Hindlimb muscle (tissue), 1 donor: ENCODE data around the gene PTPN12. TPM values are rescaled to one million over a fixed set of nuclear protein-coding genes. Genes with fewer than 3 reads are reported as not detected.
A peak's percentile ranks its signal among the peaks of the same experiment; 100 is the strongest.
"Not testable (repeated sequence)": the region's sequence is repeated elsewhere in the genome, so short reads cannot be mapped to it uniquely, and the experiment has no call there.

Experiments
- DNase-seq: peaks from one replicate; pipeline ENCODE4 v3.0.0-alpha.2; 2013
- polyA plus RNA-seq: library from polyadenylated mRNA; unstranded; fragments of 120-200 nt; gene quantifications from one replicate; pipeline ENCODE4 v1.2.1, GENCODE V29; 2013; ENCODE audit not compliant: insufficient read length

Gene PTPN12
- 56.4 TPM for polyA plus RNA-seq

DNA sequence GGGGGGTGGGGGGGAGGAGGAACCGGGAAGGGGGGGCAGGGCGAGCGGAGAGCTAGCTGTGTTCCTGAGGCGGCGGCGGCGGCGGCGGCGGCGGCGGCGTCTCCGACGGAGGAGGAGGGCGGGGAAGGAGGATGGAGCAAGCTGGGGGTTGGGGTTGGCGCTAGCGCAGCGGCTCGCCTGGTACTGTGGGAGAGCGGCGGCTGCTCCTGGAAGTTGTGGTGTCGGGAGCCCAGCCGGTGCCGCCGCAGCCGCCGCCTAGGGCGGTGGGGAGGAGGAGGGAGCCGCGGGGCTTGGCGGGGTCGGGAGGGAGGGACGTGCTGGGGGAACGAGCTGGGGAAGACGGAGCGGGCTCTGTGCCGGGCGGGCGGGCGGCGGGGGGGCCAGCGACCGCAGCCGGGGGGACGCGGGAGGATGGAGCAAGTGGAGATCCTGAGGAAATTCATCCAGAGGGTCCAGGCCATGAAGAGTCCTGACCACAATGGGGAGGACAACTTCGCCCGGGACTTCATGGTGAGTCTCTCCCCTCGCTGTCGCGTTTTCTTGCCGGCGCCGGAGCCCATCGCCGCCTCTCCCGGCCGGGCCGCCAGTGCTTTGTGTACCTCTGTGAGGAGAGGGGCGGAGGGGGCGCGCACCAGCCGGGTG, at the start of gene PTPN12:
TSS of gene PTPN12 (plus strand) at position 160 of the 642 bp plus-strand sequence. CDS start at position 412, 252 bp downstream.
- peak; percentile 71 for DNase-seq

DNA sequence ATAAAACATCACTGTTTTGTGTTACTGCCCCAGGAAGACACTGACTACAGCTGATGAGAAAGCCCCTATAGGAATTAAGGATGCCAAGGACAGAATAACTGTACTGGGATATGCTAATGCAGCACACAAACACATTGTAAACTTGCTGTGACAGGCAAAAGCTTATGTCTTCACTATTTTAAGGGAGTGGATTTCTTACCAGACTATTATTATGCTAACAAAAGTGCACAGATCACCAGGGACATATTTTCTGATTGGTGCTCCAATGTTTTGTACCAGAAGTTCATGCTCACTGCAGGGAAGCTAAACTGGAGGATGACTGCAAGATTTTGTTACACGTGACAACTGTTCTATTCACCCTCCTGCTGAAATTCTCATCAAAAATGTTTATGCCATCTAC, 48.1 kb upstream of the PTPN12 start:
- DNase-seq, result no peak

DNA sequence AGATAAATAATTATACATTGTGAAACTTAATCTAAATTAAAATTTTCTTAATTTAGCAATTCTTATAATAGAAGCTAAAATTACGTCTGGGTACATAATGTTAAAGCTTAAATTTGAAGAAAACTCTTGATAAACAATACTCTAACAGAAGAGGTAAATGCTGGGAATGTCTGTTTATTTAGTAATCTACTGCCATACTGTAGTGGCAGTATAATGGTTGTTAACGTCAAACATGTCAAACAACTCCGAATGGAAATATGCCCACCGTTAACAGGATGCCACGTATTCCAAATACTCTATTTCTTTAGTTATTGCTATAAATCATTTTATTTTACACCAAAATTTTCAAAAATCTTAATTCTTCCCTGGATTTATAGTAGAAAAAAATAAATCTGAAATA, 40.0 kb upstream of the PTPN12 start:
- DNase-seq, result no peak

DNA sequence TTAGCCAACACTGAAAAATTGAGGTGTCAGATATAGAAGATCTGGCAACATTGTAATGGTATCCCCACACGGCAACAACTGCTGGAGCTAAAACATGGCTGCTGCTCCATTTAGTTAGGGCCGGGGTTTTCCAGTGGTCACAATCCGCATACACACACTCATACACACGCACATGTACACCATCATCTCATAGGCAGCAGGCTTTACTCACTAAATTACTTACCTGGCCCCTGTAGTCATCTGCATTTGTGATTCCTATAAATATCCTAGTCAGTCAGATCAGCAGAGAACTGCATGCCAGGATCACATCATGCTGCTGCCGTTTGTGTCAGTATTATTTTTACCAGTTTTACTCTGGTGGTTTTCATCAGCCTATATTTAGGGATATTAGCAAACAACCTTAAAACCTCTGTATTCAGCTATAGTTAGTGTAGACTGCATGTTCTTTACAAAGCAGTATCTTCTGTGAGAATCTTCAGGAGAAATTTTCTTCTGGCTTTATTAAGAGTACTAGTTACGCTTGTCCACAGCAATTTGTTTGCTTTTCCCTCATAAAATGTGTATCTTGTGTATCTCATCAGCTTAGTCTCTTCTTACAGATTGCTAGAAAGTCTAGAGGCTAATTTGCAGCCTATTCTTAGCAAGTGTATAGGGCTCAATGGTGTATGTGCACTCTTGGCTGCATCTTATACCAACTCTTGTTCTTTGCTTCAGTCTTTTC, 38.3 kb upstream of the PTPN12 start:
- no peak for DNase-seq

DNA sequence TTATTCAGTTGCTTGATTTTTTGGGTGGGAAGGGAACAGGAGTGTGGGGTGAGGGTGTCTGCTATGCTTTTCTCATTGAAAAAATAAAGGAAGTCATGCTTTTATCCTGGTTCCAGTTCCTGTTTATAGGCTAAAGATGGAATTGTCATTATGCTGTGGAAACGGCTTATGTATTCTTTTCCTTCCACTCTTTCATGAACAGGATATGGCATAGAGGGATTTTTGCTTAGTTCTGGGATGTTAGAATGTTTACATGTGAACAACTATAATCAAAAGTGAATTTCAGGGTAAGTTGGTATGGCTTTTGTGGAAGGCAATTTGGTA, 35.9 kb upstream of the PTPN12 start:
- DNase-seq, result no peak

DNA sequence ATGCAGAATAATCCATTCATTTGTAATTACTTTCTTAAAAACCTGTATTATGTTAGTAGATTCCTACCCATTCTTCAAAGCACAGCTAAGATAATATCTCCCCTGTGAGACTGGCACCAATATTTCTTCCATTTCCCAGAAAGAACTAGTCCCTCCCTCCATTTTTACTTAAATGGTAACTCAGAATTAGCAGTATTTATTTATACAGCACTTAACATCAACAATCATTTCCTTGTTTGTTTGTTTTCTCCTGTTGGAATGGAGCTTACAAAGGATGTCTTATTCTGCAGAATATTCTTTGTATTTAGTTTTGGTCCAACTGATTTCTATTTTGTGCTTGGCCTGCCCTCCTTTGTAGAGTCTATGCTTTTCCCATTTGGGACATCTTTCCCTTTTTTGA, 32.1 kb upstream of the PTPN12 start:
- DNase-seq, result no peak

DNA sequence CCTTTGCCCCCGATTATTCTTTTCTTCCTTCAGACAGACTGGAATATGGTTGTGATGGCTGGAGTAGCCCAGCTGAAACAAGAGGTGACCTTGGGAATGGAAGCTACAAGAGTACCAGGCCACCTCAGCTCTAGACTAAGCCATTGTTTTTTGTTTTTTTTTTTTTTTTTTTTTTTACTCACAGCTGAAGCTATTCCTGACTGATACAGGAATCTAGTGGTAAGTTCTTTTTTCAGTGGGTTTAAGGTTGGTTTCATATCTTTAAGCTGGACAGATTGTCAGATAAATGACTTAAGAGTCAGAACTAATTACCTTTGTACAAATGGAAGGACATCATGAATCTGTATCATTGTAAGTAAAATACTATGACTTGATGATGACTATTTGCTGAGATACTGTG, 30.2 kb upstream of the PTPN12 start:
- no peak for DNase-seq

DNA sequence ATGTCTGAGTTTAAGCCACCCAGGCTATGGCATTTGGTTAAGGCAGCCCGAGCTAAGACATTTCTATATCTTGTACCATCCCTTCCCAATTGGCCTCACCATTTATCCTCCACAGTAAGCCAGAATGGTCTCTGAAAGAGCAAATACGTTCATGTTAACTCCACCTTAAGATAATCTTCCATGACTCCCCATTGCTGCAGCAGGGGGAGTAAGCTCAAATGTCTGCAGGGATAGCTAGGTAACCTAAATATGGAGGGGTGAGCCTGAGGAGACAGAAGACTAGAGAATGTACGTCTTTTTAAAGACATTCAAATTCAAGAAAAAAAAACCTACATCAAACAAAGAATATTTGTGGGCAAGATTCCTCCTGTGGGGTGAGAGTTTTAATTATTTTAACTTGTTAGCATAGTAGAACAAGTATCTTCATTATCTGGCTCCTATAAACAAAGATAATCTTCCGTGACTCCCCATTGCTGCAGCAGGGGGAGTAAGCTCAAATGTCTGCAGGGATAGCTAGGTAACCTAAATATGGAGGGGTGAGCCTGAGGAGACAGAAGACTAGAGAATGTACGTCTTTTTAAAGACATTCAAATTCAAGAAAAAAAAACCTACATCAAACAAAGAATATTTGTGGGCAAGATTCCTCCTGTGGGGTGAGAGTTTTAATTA, 24.0 kb upstream of the PTPN12 start:
- DNase-seq, result not testable (repeated sequence)

DNA sequence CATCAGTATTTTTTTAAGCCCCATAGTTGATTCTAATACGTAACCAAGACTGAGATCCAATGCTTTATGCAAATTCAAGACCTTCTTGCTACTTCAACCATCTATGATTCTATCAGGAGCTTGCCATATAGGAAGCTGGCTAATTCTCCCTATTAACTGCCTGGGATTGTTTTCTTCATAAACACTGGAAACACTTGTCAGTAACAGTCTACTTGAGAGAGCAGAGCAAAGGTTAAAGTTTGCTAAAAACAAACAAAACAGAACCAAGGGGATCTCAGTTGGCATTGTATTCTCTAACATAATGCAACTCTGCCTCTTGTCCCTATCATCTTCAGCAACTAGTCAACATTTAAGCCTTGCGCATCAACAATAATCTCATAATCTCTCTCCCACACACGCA, 21.0 kb upstream of the PTPN12 start:
- no peak for DNase-seq

DNA sequence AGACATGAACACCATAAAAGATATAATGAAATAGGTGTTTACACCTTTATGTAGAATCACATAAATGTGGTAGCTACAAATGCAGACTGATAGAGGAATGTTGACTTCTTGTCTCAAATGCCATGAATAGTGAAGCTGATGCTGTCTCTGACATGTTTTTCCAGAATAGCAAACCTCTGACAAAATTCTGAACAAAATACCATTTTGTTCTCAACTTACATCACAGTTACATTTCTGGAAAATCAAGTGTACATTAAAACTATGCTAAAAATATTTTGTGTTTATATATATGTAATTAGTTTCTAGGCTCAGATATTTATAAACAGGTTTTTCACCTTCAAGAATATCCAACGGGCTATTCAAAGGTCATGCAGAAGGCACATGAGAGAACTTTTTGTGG, 16.8 kb upstream of the PTPN12 start:
- no peak for DNase-seq

DNA sequence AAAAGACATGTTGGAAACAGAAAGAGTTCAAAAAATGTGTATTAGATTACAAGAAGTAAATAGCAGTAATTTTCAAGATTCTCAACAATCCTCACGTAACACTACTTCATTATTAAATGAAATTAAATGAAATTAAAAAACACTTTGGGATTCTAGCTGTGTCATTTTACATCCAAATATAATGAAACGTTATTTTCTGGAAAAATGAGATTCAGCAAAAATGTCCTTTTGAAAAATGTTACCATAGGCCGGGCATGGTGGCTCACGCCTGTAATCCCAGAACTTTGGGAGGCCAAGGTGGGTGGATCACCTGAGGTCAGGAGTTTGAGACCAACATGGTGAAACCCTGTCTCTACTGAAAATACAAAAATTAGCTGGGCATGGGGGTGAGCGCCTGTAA, 15.6 kb upstream of the PTPN12 start:
- not testable (repeated sequence) for DNase-seq

DNA sequence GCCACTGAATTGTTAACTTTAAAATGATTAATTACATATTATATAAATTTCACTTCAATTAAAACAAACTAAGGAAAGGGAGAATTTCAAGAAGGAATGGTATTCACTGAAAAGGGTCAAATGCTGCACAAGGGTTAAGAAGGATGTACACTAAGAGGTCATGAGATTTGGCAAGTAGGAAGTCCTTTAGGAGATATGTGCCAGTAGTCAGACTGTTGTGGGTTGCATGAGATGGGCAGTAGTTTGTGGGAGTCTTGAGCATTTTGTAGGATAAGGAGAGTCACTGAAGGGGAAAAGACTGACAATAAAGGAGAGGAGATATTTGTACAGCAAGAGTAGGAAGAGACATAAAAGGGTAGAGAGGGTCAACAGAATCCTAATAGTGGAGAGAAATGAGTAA, 12.4 kb upstream of the PTPN12 start:
- DNase-seq, result no peak

DNA sequence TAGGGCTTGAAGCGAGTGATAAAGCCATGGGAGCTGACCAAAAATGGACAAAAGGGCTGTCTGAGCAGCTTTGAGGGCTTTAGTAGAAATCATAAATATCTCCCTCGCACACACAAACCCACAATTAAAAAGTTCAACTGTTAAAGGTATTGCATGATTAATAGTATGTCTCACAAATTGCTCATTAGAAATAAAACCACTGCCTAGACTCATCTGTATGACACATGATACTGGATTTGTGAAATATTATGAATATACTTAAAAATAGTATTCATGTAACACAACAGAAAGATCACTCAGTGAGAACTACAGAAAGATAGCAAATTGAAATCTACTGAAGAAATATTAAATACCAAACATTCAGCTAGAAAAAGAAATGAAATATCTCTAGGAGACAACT, 11.9 kb upstream of the PTPN12 start:
- no peak for DNase-seq

DNA sequence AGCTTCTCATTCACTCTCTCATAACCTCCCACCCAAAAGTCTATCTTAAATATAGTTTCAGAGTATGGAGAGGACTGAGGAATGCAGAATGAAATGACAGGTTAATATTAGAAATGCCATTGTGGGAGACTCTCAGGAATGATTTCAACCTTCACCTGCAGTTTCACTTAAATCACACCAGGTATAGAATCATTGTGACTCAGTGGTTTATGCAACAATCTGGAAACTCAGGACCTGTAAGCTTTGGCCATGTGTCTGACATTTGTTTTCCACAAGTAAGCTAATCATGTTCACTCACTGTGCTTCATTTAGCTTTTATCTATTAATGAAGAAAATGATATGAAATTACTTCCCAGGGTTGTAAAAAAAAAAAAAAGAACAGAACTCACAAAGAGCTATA, 8.7 kb upstream of the PTPN12 start:
- DNase-seq, result no peak

DNA sequence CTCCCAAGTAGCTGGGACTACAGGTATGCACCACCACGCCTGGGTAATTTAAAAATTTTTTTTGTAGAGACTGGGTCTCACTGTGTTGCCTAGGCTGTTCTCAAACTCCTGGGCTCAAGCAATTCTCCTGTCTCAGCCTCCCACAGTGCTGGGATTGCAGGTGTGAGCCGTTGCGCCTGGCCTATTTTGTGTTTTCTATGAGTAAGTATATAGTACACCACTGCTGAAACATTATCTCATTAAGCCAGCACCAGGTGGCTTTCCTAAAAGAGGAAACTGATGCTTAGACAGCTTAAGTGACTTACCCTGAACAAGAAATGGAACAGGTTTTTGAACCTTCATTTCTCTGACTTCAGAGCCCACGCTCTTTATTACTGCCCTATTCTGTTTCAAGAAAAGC, 7.8 kb upstream of the PTPN12 start:
- DNase-seq, result no peak

DNA sequence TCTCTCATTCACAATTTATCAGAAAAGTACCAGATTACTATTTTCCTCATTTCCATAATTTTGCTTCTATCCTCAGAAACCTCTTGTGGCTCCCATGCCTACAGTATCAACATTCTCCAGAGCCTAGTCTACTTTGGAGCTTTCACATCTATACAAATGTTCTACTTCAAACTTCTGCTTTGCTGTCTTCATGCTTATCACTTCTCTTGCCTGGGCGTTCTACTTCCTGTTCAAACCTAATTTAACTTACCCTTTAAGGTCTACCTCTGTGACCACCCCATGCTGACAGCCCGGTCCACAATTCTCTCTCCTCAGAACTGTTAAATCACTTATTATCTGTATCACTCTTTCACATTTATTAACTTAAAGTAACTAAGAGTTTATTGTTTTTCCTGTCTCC, 6.1 kb upstream of the PTPN12 start:
- DNase-seq, result no peak

DNA sequence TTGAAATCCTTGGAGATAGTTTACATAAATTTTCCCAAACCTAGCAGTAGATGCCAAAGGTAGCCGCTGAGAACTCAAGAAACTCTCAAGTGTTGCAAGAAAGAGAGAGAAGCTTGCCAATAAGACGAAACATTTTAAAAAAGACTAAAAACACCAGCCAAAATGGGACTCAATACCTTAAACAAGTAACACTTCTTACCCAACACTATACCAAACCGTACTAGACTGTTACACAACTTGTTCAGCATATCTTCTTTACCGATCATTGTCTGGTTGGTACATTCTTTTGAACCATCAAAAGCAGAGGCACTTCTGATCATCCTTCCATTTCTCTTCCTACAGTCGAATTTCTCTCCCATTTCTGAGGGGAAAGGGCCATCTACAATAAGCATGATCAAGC, 4.8 kb upstream of the PTPN12 start:
- no peak for DNase-seq

DNA sequence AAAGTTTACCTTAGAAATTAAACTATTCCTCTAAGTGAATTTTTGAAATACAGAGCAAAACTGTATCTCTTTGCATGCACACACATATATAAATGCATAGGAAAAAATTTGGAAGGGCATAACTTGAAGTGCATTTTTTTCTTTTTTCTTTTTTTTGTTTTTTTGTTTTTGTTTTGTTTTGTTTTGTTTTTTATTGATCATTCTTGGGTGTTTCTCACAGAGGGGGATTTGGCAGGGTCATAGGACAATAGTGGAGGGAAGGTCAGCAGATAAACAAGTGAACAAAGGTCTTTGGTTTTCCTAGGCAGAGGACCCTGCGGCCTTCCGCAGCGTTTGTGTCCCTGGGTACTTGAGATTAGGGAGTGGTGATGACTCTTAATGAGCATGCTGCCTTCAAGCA, 4.4 kb upstream of the PTPN12 start:
- not testable (repeated sequence) for DNase-seq

DNA sequence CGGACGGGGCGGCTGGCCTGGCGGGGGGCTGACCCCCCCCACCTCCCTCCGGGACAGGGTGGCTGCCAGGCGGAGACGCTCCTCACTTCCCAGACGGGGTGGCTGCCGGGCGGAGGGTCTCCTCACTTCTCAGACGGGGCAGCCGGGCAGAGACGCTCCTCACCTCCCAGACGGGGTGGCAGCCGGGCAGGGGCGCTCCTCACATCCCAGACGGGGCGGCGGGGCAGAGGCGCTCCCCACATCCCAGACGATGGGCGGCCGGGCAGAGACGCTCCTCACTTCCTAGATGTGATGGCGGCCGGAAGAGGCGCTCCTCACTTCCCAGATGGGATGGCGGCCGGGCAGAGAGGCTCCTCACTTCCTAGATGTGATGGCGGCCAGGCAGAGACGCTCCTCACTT, 3.0 kb upstream of the PTPN12 start:
- not testable (repeated sequence) for DNase-seq

DNA sequence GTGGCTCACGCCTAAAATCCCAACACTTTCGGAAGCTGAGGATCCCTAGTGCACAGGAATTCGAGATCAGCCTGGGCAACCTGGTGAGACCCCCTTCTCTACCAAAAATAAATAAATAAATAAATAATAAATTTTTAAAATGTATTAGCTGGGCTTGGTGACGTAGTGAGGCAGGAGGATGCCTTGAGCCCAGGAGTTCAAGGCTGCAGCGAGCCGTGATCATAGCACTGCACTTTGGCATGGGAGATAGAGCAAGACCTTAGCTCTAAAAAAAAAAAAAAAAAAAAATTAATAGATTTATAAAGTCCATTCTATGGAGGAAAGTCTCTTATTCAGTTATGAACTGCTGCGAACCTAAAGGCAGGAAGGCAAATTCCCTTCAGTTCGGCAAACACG, 1.1 kb upstream of the PTPN12 start:
- DNase-seq, result no peak

DNA sequence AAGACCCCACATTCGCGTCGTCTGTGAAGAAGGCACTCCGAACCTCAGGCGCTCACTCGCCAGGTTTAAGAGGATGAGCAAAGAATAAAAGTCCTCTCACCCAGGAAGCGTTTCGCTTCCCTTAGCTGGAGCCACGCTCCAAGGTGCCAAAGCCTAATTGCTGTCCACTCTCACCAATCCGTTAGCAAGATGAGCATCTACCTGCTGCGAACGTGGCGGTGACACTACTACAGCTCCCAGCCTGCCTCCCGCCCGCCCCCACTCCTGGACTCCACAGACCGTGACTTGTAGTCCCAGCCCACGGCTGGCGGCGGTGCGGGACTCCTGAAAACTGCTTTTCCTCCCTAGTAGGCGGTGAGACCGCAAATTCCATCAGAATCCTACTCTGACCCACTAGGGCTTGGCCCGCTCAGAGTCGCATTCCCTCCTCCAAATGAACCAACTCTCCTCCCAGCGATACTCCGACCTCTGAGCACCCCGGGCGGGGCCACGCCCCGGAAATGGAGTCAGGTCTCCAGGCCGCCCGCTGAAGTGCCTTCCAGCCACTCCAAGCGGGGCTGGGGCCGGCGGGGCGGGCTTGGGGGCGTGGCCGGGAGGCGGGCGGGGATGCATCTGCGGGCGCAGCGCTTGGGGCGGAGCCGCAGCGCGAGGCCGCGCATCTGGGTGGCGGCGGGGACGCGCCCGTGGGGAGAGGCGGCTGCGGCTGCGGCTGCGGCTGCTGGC, 521 bp upstream of the PTPN12 start:
- peak; percentile 96 for DNase-seq

DNA sequence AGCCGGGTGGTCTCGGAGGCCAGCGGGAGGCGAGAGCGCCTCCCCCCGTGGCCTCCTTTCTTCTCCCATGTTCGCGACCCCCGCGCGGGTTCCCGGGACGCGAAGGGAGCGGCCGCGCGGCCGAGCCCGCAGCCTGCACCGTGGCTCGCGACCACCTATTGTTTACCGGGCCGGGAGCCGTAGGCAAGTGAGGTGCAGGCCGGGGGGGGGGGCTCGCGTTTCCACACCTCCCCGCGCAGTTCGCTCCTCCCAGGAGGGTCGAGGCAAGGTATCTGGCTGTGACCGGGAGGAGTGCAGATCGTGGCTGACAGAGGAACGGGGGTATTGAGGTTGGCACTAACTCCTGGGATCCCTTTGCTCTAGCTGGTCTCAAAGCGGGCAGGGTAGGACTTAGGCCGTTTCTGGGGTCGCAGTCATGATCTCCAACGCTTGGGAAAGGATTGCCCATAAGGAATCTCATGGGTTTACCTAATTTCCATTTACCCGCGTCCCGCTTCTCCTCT, 734 bp downstream of the PTPN12 start:
- no peak for DNase-seq
